Testis (tissue), 3 donors: ENCODE results near the gene BPIFB2. TPM values are rescaled to one million over a fixed set of nuclear protein-coding genes. Genes with fewer than 3 reads are reported as not detected.

Source experiments
- DNase-seq: peaks from one replicate; pipeline ENCODE4 v3.0.0-alpha.2; 2019
- H3K27ac ChIP-seq, 2 donors: fragments of 200-600 bp; sonication (generic); one replicate each; pipeline ENCODE4 v1.5.1; 2019
- H3K27me3 ChIP-seq: fragments of 200-600 bp; sonication (generic); one replicate; pipeline ENCODE4 v1.5.1; 2019
- H3K36me3 ChIP-seq: fragments of 200-600 bp; sonication (generic); one replicate; pipeline ENCODE4 v1.5.1; 2017; ENCODE audit warnings: low read depth; ENCODE audit errors: missing control alignments
- H3K4me1 ChIP-seq: fragments of 200-600 bp; sonication (generic); one replicate; pipeline ENCODE4 v1.5.1; 2019
- H3K4me3 ChIP-seq, 2 donors: fragments of 200-600 bp; sonication (generic); one replicate each; pipeline ENCODE4 v1.5.1; 2017 to 2019
- H3K9me3 ChIP-seq: fragments of 200-600 bp; sonication (generic); one replicate; pipeline ENCODE4 v1.5.1; 2017
- POLR2A ChIP-seq: fragments of 450-650 bp; IDR thresholded peaks from one replicate; pipeline ENCODE4 v1.6.1; 2017; ENCODE audit warnings: antibody characterized with exemption, mild to moderate bottlenecking, moderate library complexity
- WGBS, 2 donors: methylation state at CpG; one replicate each; pipeline ENCODE4 v1.1.5; 2018; 5-methylcytosine and 5-hydroxymethylcytosine counted together
- intact Hi-C: fragments of 100-400 bp; cut with DNase I; formaldehyde crosslinking; loops from one replicate; pipeline ENCODE4 v1.15.1; 2023; ENCODE audit warnings: low total_unique reads
- polyA plus RNA-seq: library from polyadenylated mRNA; stranded (reverse); fragments of 350-450 nt; fragmentation: Illumina TruSeq; extraction: RNeasy Lipid Tissue Mini Kit (QIAGEN cat#74804); gene quantifications from one replicate; pipeline ENCODE4 v1.2.3, GENCODE V29; 2014; ENCODE audit warnings: low read depth, low replicate concordance; ENCODE audit not compliant: insufficient read depth
- total RNA-seq, 2 donors: library from RNA; depleted of rRNA; stranded (reverse); fragments of >200 nt; gene quantifications; one replicate each; pipeline ENCODE4 v1.2.3, GENCODE V29; 2016
- TF ChIP-seq, protein P1 (sequence below), 3 experiments: fragments of 450-650 bp in 2 of 3; fragments of 200-600 bp in 1 of 3; sonication (generic) in 1 of 3; IDR thresholded peaks; one replicate each; pipeline ENCODE4 v1.5.1; 2016 to 2019; ENCODE audit warnings: antibody characterized with exemption in 3 of 3, mild to moderate bottlenecking in 2 of 3, moderate library complexity in 1 of 3

BPIFB2 gene
- total and polyA plus RNA-seq, 3 donors from 2014 or later: 0.56 to 1.6 (median 1.4) TPM

DNA sequence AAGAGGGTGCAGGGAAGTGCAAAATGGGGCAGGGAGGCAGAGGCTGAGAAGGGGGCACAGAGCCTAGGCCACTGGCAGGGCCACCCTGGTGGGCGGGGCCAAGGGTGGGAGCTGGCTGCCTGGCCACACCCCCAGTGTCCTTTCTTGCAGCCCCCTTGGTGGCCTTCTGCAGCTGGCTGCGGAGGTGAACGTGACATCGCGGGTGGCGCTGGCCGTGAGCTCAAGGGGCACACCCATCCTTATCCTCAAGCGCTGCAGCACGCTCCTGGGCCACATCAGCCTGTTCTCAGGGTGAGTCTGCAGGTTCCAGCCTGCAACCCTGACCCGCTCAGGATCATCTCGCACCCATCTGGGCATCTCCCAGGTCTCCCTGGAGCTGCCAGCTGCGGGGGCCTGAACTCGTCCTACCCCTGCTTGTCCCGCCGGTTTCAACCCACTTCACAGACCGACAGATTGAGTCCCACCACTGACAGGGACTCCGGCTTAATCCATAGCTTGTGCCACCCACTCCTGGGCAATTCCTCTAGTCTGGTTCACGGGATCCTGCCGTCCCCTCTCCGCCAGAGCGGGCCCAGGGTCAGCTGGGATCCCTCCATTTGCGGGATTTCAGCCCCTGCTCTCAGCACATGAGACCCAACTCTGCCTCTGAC, 52.4 kb downstream of the BPIFB2 start:
- WGBS, 2 donors: 94 to 95% methylated on average over 11 to 22 of the region's 22 CpGs
- no peak for TF ChIP-seq POLR2A
- TF ChIP-seq, protein P1, sequence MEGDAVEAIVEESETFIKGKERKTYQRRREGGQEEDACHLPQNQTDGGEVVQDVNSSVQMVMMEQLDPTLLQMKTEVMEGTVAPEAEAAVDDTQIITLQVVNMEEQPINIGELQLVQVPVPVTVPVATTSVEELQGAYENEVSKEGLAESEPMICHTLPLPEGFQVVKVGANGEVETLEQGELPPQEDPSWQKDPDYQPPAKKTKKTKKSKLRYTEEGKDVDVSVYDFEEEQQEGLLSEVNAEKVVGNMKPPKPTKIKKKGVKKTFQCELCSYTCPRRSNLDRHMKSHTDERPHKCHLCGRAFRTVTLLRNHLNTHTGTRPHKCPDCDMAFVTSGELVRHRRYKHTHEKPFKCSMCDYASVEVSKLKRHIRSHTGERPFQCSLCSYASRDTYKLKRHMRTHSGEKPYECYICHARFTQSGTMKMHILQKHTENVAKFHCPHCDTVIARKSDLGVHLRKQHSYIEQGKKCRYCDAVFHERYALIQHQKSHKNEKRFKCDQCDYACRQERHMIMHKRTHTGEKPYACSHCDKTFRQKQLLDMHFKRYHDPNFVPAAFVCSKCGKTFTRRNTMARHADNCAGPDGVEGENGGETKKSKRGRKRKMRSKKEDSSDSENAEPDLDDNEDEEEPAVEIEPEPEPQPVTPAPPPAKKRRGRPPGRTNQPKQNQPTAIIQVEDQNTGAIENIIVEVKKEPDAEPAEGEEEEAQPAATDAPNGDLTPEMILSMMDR (IDR thresholded peaks at IDR 0.05): no peak
- no peaks in the 10 kb centered on the region for H3K9me3 ChIP-seq
- no peak overlapping the region for H3K27ac ChIP-seq
- H3K4me3 ChIP-seq: no peak overlapping the region
- H3K27me3 ChIP-seq: no peaks in the 10 kb centered on the region
- no peaks in the 10 kb centered on the region for H3K4me1 ChIP-seq
- intact Hi-C loops: no loop called here
- H3K36me3 ChIP-seq: no peaks in the 10 kb centered on the region
- DNase-seq: no peak

DNA sequence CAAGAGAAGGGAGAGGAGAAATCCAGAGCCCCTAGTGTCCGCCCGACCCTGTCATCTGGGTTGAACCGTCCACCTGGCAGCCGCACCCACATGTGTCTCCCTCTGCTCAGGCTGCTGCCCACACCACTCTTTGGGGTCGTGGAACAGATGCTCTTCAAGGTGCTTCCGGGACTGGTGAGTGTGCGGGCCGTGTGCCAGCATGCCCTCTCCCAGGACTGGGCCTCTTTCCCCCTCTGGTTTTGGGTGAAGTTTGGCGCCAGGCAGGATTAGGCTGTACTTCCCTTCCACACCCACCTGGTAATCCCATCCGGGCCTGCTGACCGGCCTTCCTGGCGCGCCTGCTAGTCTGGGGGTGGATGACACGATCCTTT, 54.1 kb downstream of the BPIFB2 start:
- H3K27me3 ChIP-seq: no peaks in the 10 kb centered on the region
- no peak for DNase-seq
- WGBS, 2 donors: 96 to 97% methylated on average over 7 to 14 of the region's 14 CpGs
- H3K36me3 ChIP-seq: no peaks in the 10 kb centered on the region
- intact Hi-C loops: no loop called here
- TF ChIP-seq, protein P1 (IDR thresholded peaks at IDR 0.05): no peak
- TF ChIP-seq POLR2A: no peak
- H3K9me3 ChIP-seq: no peaks in the 10 kb centered on the region
- H3K4me1 ChIP-seq: no peaks in the 10 kb centered on the region
- no peak overlapping the region for H3K4me3 ChIP-seq
- H3K27ac ChIP-seq: no peak overlapping the region

DNA sequence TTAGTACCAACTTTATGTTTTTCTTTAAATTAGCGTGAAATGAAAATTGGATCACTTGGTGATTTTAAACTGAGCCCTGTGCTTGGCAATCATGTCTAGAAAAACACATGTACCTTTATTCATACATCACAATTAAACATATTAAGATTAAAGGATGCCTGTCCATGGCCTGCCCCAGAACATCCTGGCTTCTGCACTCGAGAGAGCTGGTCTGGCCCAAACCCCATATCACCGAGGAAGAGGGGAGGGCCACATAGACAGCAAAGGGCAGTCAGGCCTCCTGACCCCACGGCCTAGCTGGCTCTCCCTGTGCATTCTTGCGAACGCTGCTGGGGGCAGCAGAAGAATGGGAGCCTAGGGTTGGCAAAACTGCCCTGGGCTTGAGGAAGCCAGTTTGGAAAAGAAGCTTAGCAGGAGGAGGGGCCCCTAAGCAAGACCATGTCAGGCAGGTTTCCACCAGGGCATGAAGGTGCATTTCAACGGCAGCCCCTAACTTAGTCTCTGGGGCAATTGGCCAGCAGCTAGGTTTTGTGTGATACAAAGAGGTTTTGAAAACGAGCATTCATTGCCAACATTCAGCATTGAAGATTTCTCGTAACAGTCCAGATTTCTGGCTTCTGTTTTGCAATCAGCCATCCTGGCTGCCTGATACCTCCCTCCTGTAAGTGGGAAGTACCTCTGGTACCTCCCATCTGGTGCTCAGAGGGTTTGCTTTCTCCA, 54.8 kb downstream of the BPIFB2 start:
- Histone ChIP-seq H3K4me3 (no peak overlapping the region), H3K4me1 (no peaks in the 10 kb centered on the region), H3K27me3 (no peaks in the 10 kb centered on the region), H3K9me3 (no peaks in the 10 kb centered on the region), H3K36me3 (no peaks in the 10 kb centered on the region), H3K27ac (no peak overlapping the region)
- TF ChIP-seq, protein P1 (IDR thresholded peaks at IDR 0.05): no peak
- no peak for TF ChIP-seq POLR2A
- DNase-seq: no peak
- 42 to 46% methylated on average over 9 of the region's 9 CpGs for WGBS, 2 donors
- intact Hi-C loops: no loop called here

DNA sequence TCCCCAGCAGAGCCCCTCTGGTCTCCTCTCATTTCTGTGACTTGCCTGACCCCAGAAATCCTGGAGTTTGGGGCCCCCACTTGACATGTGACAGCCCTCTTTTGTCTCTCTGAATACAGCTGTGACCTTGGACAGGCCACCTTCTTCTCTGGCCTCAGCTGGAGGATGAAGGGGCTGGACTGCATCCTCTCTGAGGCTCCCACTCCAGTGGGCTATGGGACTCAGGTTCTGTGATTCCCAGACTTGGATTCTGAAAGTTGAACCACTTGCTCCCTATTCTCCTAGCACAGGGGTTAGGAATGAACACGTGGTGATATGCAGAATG, 55.3 kb downstream of the BPIFB2 start:
- Histone ChIP-seq H3K4me1 (no peaks in the 10 kb centered on the region), H3K27ac (no peak overlapping the region), H3K27me3 (no peaks in the 10 kb centered on the region), H3K9me3 (no peaks in the 10 kb centered on the region), H3K4me3 (no peak overlapping the region), H3K36me3 (no peaks in the 10 kb centered on the region)
- no peak for DNase-seq
- WGBS, 2 donors: 71 to 79% methylated on average over 1 of the region's 1 CpG
- no peak for TF ChIP-seq POLR2A
- intact Hi-C loops: no loop called here

DNA sequence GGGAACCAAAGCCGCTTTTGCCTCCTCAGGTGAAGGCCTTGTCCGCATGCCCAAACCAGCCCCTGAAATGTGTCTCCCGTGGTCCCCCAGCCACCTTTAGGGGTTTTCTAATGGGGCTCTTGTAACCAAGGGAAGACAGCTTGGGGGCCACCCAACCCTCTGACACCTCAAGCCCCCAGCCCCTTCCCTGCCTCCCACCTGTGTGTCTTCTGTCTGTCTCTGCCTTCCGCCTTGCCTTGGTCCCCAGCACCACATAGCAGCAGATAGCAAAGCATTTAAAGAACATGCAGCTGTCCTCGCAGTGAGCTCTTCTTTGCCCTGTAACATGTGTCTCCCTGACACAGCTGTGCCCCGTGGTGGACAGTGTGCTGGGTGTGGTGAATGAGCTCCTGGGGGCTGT, 55.8 kb downstream of the BPIFB2 start:
- H3K4me1 ChIP-seq: no peaks in the 10 kb centered on the region
- WGBS, 2 donors: 82 to 90% methylated on average over 6 of the region's 6 CpGs
- H3K4me3 ChIP-seq: no peak overlapping the region
- H3K27me3 ChIP-seq: no peaks in the 10 kb centered on the region
- no peak overlapping the region for H3K27ac ChIP-seq
- H3K36me3 ChIP-seq: no peaks in the 10 kb centered on the region
- H3K9me3 ChIP-seq: no peaks in the 10 kb centered on the region
- DNase-seq: no peak
- no peak for TF ChIP-seq POLR2A
- TF ChIP-seq, protein P1 (IDR thresholded peaks at IDR 0.05): no peak
- intact Hi-C loops: no loop called here
